HG02798 (cell line): ENCODE results near the gene BTK.

Source experiments
- ATAC-seq: cut with Tn5 transposase; IDR thresholded peaks from one replicate; pipeline ENCODE4 v1.9.1; 2021; ENCODE audit warnings: mild to moderate bottlenecking; ENCODE audit not compliant: unreplicated experiment, poor library complexity

The BTK gene

DNA sequence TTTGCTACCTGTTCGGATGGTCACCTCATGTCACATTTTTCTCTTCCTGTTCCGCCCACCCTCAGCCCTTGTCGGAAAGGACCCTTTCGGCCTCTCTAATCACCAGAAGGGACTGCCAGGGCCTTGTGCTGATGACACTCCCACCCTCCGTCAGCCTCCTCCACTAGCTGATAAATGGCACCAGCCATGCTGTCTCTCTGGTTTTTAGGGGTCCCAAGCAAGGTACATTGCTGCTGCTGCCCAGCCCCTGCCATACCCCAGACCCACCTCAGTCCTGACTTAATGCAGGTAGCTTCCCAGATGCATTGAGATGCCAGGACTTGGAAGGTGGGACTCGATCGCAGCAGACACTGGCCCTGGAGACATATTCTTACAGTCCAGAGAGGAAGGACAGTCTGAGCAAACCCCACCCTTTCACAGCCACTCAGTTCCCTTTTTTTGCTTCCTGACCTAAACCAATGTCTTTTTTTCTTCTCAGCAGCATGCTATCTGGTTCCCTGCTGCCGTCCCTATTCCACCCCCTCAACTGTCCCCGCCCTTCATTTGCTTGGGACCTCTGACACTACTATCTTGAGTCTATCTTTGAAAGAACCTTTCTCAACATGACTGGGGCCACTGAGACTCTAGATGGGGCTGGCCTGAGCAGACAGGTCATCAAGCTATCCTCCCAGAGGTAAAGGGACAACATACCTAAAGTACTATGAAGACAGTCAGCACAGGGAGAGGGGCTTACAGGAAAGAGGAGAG, at the start of gene BTK:
BTK (minus strand) TSS at position 397 of the 747 bp plus-strand sequence. CDS start 10,907 bp downstream, outside the sequence.
- peak; percentile 71 for ATAC-seq

- peak; percentile 93 for ATAC-seq
These were observed 44.6 kb upstream of the BTK start for GRCh38 chrX:101430457-101431078.

- peak; percentile 41 for ATAC-seq
These were observed 43.9 kb upstream of the BTK start for GRCh38 chrX:101429934-101430333.

- no peak for ATAC-seq
These were observed 42.0 kb upstream of the BTK start for GRCh38 chrX:101427954-101428353.

- ATAC-seq, result no peak
These were observed 33.5 kb upstream of the BTK start for GRCh38 chrX:101419489-101419888.

GRCh38 chrX:101417981-101418841, 32.2 kb upstream of the BTK start:
- peak; percentile 43 for ATAC-seq

DNA sequence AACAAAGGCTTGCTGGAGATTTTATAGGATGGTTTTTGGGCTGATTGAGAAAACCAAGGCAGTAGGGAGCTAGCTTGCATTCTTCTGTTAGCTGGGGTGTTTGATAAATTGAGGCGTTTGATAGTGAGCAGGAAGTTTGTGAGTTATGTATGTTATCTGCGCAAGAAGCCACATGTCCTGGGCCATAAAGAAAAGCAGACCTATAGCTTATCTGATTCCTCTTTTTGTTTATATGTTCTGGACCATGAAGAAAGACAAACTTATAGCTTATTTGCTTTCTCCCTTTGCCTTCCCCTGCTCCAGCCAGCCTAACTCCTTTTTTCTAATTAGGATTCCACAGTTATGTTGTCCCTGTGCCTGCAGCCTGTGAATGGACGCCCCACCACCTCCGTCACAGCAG, 31.2 kb upstream of the BTK start:
- no peak for ATAC-seq

DNA sequence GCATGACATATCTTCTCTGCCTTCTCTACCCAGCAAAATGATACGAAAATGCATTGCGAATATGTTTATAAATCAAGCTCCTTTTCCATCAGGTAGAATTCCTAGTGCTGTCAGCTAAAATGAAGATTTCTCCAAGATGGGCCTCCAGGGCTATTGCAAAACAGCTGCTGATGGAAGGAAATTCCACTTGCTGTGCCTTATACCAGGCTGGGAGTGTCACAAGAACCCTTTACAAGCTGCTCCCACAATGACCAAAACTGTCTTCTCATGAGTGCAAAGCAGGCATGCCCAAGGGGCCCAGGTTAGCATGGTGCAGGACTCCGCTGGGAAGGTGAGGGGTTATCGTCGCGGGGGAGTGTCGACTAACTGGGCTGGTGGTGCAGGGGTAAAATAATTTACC, 30.7 kb upstream of the BTK start:
- ATAC-seq, result no peak

- ATAC-seq, result peak; percentile 66
These were observed 29.5 kb upstream of the BTK start for GRCh38 chrX:101415180-101416145.

- ATAC-seq, result no peak
These were observed 26.0 kb upstream of the BTK start for GRCh38 chrX:101411984-101412383.

DNA sequence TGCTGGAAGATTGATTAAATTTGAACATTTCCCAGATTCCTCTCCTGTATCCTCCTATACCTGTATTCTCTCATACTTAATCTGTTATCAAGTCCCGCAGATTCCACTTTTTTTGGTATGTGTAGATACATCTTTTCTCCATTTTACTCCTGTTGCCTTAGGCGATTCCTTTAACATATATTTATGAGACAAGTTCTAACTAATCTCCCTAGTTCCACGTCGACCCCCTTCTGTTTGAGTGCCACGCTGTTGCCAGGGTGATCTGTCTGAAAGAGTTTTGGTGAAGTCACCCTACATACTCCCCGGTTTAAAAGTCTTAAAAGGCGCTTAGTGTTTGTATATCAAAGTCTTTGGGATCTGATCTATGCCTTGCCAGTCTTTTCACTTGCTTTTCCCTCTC, 24.5 kb upstream of the BTK start:
- no peak for ATAC-seq

GRCh38 chrX:101409043-101409442, 23.1 kb upstream of the BTK start:
- no peak for ATAC-seq

DNA sequence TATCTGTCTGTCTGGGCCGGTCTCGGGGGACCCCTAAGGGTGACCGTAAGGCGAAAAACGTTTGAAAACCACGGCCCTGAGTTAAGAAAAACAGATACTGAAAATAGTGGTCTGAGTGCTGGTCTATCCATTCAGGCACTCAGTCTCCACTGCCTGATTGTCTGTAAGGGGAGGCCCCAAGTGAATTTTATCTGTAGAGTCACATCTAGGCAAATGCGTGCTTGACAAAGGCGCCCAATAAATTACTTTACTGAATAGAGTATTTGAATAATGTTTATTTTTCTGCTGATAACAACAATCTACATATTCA, 22.5 kb upstream of the BTK start:
- ATAC-seq, result no peak

DNA sequence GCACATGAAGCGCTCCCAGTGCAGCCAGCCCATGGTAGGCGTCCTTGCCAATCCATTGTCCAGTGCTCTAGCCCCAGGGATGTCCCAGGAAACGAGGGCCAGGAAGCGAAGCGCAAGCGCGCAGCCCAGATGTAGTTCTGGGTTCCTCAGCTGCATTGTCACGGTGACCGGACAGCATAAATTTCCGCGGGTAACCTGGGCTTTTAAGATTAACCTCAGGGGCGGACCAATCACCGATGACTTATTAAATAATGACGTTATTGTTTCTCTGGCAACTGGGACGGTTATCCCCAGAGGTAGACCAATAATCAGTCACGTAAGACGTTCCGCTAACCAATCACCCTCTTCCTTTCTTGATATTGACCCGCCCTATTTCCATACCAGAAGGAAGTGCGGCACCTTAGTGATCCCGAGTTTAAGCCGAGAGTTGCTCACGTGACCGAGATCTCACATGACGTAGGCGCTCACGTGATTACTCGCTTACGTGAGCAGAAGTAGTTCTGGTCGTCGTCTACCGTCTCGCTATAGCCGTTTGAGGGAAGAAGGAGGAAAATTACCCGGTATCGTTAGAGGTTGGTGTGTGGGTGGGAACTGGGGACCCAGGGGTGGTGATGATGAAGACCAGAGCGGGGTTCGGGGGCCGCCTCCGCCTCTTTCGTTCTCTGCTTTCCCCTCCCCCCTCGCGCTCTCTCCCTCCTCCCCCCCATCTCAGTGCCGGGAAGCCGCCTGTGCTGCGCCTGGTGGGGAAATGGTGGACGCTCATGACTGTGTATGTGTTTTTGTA, 21.9 kb upstream of the BTK start, which contains the start of the genes GLA and HNRNPH2:
GLA (minus strand) TSS at position 178 of the 784 bp plus-strand sequence; CDS start at position 156, 22 bp downstream.
HNRNPH2 (plus strand) TSS at position 475 of the 784 bp plus-strand sequence. CDS start 3,767 bp downstream, outside the sequence.
- ATAC-seq, result peak; percentile 93

- ATAC-seq, result no peak
These were observed 21.3 kb upstream of the BTK start for GRCh38 chrX:101407167-101407747.

DNA sequence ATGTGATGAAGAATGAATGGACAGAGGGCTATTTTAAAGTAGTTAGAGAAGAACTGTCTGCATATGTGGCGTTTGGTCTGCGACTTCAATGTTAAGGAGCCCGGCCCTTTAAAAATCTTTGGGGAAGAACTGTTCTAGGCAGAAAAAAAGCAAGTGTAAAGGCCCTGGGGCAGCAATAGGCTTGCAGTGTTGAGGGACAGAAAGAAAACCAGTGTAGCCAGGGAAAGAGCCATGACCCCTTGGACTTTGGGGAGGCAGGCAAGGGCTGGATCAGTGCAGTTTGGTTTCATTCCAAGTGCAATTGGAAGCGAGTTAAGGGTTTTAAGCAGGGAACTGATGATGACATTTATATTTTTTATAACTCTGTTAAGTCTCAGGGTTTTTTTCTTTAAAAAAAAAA, 13.8 kb upstream of the BTK start:
- no peak for ATAC-seq

- no peak for ATAC-seq
These were observed 12.7 kb upstream of the BTK start for GRCh38 chrX:101398694-101399093.

DNA sequence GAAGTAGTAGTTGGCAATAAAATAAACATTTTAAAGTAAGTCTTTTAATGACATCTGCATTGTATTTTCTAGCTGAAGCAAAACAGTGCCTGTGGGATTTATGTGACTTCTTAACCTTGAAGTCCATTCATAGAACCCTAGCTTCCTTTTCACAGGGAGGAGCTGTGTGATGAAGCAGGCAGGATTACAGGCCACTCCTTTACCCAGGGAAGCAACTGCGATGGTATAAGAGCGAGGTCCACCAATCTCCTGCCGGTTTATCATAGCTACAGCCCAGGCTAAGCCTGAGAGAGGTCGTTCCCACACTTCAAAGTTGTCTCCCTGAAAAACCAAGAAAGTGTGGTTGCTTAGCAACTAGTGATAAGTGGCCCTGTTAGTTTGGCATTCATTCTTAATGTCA, 11.8 kb upstream of the BTK start:
- ATAC-seq, result no peak

- no peak for ATAC-seq
These were observed 9.8 kb upstream of the BTK start for GRCh38 chrX:101395789-101396188.
